Effector CD4-positive, alpha-beta T cell (primary cell): ENCODE data around the gene MRGPRE.

ENCODE experiments used
- DNase-seq: peaks from one replicate; pipeline ENCODE4 v3.0.0-alpha.2; 2020

MRGPRE gene

DNA sequence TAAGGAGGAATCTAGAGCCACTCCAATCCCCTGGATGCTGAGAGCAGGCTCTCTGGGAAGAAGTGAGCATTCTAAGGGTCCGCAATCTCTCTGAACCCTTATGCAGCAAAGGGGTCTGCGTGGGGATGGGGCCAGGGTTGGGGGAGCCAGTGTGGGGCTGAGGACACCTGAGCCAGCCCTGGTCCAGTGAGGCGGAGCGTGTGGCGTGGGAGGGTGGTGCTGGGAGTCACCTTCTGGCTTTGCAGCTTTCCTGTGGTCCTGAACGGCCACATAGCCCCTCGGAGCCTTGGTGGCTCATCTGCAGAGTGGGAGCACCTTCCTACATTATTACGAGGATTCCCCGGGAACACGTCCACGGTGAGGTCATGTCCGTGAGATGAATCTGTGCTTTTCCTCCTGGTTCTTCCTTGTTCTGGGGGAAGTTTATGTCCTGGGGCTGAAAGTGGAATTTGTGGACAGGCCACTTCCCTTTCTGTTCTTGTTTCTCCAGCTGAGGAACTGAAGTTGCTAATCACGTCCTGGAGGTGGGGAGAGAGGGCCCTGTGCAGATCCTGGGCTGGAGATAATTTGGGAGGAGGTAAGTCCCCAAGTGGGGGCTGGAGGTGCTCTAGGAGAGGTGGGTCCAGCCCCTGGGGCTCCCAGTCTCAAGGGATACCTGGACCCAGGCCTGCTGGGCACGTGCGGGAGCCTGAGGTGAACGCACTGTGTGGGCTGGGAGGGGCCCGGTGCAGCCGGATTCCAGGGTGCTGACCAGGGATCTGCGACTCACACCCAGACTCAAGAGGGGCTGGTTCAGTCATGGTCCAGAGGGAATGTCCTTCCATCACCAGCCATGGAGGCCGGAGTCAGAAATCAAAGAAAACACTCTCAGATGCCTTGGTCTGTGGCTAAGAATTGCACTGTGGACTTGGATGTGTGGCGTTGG, 6.1 kb downstream of the MRGPRE start:
- DNase-seq, result no peak

GRCh38 chr11:3225159-3225758, 7.0 kb downstream of the MRGPRE start:
- no peak for DNase-seq

GRCh38 chr11:3224401-3225057, 7.7 kb downstream of the MRGPRE start:
- no peak for DNase-seq

DNA sequence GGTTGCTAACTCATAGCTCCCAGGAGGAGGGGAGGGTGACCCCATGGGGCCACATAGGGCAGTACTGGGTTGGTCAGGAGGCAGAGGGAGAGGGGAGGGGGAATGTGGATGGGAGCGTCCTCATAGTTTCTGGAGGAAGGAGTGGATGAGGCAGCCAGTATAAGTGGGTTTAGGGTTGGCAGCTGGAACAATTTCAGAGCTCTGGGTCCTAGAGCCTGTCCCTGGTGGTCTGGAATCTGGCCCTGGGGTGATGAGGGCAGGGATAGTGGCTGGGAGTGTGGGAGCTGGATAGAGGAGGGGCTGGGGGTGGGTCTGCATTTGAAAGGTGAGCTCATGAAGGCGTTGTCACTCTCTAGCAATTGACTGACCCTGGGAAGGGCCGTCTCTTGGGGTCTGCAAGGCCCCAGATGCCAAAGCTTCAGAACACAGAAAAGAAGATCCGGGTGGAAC, 8.3 kb downstream of the MRGPRE start:
- DNase-seq, result no peak

DNA sequence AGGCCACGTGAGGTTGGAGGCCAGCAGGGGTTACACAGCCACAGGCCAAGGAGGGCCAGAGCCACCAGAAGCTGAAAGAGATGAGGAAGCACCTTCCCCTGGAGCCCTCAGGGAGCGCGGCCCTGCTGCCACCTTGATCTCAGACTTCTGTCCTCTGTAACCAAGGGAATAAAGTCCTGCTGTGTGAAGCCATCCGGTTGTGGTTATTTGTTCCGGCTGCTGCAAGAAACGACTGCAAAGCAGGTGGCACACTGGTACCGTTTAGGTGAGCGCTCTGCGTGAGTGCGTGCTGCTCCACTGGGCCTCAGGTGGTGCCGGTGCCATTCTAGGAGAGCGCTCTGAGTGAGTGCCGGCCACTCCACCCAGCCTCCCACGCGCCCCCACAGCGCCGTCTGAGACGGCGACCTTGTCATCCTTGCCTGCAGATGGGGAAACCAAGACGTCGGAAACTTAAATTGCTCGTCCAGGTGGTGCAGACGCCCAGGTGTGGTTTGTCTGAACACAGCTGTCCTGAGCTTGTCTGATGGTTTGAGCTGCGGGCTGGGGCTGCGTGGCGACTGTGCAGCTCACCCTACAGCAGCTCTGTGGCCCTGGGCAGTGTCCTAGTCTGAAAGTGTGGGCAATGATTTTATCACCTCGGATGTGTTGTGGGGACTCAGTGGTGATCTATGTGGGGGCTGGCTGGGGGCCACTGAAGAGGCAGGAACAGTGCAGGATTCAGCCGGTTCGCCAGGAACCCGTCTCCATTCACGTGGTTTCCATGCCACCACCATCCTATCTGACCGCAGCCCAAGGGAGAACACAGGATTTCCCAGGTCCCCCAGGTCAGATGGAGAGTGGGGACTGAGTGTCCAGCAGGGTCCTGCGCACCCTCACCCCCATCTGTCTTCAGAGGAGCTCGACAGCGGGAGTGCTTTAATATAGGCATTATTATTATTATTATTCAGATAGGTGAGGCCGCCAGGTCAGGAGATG, 9.0 kb downstream of the MRGPRE start:
- DNase-seq, result no peak

DNA sequence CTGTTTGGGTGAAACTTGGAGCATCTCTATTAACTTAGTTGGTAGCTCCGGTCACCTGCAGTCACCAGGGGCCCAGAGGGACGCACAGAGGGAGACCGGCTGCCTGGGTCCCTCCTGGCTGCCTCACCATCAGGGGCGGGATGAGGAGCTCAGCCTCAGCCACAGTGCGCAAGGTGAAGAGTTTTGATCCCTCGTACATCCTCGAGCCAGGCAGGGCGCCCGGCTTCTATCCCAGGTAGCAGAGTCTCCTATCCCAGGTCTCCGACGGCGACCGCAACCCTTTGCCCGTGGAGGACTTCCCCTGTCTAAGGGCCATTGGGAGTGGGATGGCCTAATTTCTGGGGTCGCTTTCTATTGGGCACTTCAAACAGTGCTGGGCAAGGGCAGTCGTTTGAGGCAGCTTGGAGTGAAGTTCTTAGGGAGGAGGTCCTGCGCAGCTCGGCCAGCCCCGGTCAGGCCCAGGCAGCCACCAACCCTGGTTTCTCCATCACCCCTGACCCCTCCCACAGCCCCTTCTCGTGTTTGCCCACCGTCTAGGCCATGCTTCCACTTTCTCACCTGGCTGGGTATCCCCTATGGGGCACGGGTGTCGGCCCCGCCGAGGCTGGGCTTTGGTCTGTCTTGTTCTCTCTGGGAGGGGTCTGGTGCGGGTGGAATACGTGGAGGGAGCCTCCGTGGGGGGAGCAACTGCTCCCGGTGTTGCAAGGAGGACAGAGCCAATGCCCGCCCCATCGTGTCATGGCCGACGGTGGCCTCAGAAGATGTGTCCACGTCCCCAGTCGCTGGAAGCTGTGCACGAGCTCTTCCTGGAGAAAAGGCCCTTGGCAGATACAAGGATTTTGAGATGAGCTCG, 10.0 kb downstream of the MRGPRE start:
- no peak for DNase-seq

DNA sequence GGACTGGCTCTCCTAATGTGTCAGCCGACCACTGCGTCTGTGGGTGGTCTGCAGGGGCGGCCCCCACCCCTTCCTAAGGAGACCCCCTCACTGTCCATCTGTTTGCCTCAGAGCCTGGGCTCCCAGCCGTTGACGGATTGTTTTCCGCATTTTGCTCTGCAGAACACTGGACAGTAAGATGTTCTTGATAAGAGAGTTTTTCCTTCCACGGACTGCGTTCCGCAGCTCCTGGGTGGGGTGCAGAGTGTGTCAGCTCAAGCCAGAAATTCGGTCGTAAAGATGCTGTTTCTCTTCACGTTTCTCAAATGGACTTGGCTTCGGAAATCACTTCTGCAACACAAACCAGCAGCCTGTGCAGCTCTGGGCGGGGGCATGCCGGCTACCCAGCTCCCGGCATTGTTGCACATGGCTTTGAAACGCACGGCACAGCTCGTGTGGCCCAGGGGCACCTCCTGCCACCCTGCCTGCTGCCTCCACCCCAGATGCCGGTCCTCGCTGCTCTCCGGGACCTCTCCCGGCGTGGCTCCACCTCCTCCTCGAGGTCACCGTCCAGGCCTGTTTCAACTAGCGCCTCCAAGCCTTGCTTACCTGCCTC, 10.7 kb downstream of the MRGPRE start:
- no peak for DNase-seq

DNA sequence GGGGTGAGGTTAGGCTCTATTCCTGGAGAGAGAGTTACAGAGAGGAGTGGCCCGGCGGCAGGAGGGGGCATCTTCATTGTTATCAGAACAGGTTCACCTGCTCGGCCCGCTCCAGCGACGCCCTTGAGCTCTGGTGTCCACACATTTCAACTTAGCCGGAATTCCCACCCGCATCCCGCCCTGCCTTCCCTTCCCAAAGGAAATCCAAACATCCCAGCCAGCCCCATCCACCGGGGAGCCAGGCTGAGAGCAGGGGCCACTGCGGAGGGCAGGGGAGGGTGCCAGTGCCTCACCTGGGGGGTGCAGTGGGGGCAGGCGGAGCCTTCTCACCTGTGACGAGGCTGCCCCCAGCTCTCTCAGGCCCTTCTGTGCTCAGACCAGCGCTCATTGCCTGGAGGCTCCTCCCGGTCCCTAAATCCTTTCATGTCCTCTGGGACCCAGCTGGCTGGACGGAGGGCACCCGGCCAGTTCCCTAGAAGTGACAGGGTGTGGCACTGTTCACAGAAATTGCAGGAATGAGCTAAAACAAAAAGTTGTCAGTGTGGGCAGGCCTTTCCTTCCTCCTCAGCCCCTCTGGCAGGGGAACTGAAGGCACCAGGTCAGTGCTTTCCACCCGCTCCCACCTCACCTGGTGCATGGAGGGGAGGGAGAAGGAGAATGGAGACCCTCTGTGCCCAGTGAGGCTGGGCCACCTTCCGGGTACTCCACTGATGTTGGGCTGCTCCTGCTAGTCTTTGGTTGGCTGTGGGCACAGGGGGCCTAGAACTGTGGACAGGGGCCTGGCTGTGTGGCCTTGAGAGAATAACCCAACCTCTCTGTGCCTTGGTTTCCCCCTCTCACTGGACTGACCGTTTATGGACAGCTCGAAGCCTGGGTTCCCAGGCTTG, 11.5 kb downstream of the MRGPRE start:
- DNase-seq, result no peak

DNA sequence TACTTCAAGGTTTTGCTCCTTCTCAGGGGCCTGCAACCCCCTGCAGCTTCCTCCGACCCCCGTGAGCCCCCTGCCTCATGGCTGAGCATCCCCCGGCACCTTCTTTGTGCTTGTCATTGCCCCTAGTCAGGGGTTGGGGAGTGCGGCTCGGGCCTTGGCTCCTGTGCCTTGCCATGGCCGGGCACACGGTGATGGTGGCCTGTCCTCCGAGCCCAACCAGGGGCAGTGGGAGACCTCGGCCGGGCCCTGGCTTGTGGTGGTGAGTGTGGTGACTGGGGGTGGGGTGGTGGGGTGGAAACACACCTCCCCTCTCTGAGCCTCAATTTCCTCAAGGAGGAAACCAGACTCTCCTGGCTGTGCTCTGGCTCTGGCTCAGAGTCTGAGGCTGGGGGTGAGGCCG, 12.1 kb downstream of the MRGPRE start:
- no peak for DNase-seq

GRCh38 chr11:3219281-3219892, 12.8 kb downstream of the MRGPRE start:
- DNase-seq, result no peak

GRCh38 chr11:3218483-3219280, 13.5 kb downstream of the MRGPRE start, which contains the start of gene MRGPRG:
Gene MRGPRG, minus strand, starts transcription at chr11:3218813. Its CDS starts 0 bp downstream, at chr11:3218813.
- no peak for DNase-seq

DNA sequence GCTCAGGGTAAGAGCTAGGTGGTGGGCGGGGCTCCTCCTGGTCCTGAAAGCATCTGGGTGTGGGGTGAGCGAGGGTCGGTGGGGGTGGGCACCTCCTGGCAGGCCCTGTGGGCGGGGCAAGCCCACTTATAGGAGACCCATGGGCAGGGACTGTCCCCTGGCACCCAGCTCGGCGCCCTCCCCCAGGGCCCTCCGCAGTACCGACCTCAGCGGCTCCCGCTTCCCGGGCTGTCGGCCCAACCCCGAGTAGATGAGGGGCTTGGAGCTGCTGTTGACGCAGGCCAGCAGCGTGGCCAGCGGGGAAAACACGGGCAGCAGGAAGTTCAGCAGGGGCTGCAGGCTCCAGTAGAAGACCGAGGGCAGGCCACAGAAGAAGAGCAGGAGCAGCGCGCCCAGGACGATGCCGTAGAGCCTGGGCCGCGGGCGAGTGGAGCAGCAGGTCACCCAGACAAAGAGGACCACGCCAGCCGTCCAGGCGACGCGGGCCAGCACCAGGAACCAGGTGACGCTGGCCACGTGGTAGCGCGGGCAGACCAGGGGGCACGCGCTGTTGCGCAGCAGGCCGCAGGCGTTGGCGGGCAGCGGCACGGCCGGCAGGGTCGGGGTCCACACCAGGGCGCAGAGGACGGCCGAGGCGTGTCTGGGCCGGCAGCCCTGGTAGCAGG, 14.3 kb downstream of the MRGPRE start:
- no peak for DNase-seq

DNA sequence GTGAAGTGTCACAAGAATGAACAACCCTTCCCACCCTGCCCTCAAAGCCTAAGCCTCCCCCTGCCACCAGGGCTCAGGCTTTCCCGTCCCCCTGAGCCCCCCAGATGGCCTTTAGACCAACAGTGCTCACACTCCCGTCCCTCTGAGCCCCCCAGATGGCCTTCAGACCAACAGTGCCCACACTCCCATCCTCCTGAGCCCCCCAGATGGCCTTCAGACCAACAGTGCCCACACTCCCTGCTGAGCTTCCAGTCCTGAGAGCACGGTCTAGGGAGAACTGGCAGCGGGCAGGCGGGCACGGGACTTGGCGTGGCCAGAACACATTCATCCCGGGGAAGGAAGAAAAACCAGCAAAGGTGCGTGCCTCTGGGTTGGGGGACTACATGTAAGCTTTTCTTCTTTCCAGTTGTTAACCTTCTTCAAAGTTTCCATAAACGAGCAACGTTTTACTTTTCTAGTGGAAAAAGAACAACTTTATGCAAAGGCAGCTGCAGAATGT, 16.1 kb downstream of the MRGPRE start:
- no peak for DNase-seq

DNA sequence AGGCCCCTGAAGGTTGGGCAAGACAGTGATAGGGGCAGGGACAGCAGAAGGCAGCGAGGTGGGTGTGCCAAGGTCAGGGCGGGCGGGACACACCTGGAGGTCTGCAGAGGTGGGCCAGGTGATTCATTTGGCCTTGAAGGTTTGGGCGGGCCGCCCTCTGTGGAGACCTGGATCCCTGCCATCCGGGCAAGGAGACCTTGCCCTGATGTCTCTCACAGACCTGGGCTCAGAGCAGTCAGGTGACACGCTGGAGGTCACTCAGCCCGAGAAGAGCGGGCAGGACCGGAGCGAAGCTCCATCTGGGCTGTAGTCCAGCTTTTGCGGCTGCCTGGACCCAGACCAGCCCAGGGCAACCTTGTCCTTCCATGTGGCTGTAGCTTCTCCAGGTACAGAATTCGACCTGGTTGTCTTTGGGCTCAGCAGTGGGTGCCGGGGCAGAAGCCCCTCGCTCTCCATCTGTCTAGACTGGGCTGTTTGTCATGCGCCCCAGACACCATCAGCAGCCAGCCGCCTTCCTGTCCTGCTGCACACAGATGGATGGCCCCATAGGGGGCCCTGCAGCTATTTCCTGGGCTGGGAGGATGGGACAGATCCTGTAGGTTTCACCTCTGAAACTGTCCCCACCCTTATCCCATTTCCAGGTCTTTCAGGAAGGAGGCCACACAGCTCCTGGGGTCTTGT, 16.7 kb downstream of the MRGPRE start:
- DNase-seq, result no peak

GRCh38 chr11:3214420-3214699, 17.9 kb downstream of the MRGPRE start:
- DNase-seq, result no peak

DNA sequence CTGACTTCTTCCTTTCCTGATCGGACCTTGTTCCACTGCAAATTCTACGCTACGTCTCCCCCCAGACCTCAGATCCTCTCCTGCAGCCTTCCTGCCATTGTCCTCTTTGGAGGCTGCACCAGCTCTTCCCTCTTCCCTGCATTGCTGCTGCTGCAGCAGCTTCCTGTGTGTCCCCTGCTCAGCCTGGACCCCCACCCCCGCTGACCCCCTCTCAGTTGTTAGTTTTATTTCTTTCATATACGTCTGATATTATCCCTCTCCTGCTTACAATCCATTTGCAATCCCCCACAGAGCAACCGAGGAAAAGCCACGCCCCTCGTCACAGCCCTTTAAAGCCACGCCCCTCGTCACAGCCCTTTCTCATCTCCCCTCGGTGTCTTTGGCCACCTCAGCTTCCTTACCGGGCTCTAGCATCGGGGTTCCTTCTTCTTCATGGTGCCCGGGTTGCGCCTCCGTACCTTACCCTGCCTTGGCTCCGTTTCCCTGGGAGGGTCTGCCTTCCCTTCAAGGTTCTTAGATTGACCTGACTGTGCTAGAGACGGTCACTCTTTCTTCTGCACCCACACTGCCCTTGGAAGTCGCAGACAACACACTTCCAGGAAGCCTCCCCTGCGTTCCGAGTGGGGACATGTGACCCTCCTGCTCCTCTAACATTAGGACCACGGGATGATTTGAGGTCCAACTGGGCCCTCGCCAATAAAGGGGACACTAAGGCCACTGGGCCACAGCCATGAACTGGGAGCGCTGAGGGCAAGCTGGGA, 18.4 kb downstream of the MRGPRE start:
- no peak for DNase-seq

- no peak for DNase-seq
Measured at GRCh38 chr11:3208272-3208671, 23.9 kb downstream of the MRGPRE start.
